NCI-H146 (cell line): ENCODE results near the gene ZNF529.

Experiments used
- DNase-seq: peaks from one replicate; lab custom pipeline; 2025; lab: John Stamatoyannopoulos, UW

Gene ZNF529

GRCh38 chr19:36508325-36508724 is 64.8 kb downstream of the ZNF529 start:
- no peak for DNase-seq

DNA sequence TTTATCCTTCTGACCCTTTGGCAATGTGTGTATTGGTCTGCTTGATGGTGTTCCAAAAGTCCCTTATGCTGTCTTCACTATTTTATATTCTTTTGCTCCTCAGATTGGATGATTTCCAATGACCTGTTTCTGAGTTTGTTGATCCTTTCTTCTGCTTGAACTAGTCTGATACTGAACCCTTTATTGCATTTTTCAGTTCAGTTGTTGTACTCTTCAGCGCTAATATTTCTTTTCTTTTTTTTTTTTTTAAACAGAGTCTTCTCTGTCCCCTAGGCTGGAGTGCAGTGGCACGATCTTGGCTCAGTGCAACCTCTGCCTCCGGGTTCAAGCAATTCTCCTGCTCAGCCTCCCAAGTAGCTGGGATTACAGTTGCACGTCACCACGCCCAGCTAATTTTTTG is 71.1 kb downstream of the ZNF529 start:
- no peak for DNase-seq

- no peak for DNase-seq
Measured at GRCh38 chr19:36497001-36497400, 76.1 kb downstream of the ZNF529 start.
